GM19467 (cell line): Measurements from ENCODE around the gene ACLY.
"Not testable (repeated sequence)": the region's sequence is repeated elsewhere in the genome, so short reads cannot be mapped to it uniquely, and the experiment has no call there.

Source experiments
- ATAC-seq: cut with Tn5 transposase; IDR thresholded peaks from one replicate; pipeline ENCODE4 v1.9.1; 2021; ENCODE audit warnings: mild to moderate bottlenecking, moderate library complexity; ENCODE audit not compliant: unreplicated experiment

The ACLY gene

GRCh38 chr17:41939693-41940090 is 20.9 kb upstream of the ACLY start:
- ATAC-seq: no peak

GRCh38 chr17:41939044-41939692 is 20.4 kb upstream of the ACLY start:
- ATAC-seq: no peak

- no peak for ATAC-seq
These were observed 19.5 kb upstream of the ACLY start for GRCh38 chr17:41937970-41938954.

- no peak for ATAC-seq
These were observed 16.9 kb upstream of the ACLY start for GRCh38 chr17:41935641-41936040.

- ATAC-seq: no peak
These were observed 14.2 kb upstream of the ACLY start for GRCh38 chr17:41932816-41933389.

- not testable (repeated sequence) for ATAC-seq
These were observed 13.0 kb upstream of the ACLY start for GRCh38 chr17:41931715-41932114.

- ATAC-seq: not testable (repeated sequence)
These were observed 12.0 kb upstream of the ACLY start for GRCh38 chr17:41930833-41931156.

- ATAC-seq: peak; percentile 89
These were observed 11.5 kb upstream of the ACLY start, which contains the start of gene ODAD4 for GRCh38 chr17:41930009-41930832. Gene ODAD4, plus strand, starts transcription at chr17:41930617. Its CDS starts 107 bp downstream, at chr17:41930724.

- ATAC-seq: no peak
These were observed 10.0 kb upstream of the ACLY start for GRCh38 chr17:41928693-41929251.

- ATAC-seq: no peak
These were observed 7.3 kb upstream of the ACLY start for GRCh38 chr17:41925991-41926590.

GRCh38 chr17:41920580-41920955 is 1.8 kb upstream of the ACLY start:
- no peak for ATAC-seq

- no peak for ATAC-seq
These were observed 1.3 kb upstream of the ACLY start for GRCh38 chr17:41919840-41920579.

GRCh38 chr17:41919165-41919817 is 540 bp upstream of the ACLY start:
- no peak for ATAC-seq

- no peak for ATAC-seq
These were observed 955 bp downstream of the ACLY start for GRCh38 chr17:41917679-41918313.

GRCh38 chr17:41917192-41917591 is 1.6 kb downstream of the ACLY start:
- no peak for ATAC-seq

- no peak for ATAC-seq
These were observed 3.2 kb downstream of the ACLY start for GRCh38 chr17:41915566-41915965.

- ATAC-seq: no peak
These were observed 3.7 kb downstream of the ACLY start for GRCh38 chr17:41915020-41915419.

- no peak for ATAC-seq
These were observed 4.4 kb downstream of the ACLY start for GRCh38 chr17:41914358-41914766.
